Calu3 (cell line): ENCODE data around the gene DDAH1. TPM values are rescaled to one million over a fixed set of nuclear protein-coding genes. Genes with fewer than 3 reads are reported as not detected.
A peak's percentile ranks its signal among the peaks of the same experiment; 100 is the strongest.

Experiments used
- BruUV-seq: library from RNA; stranded (reverse); fragments of 400-500 nt; replicated peaks from 2 replicates; lab custom pipeline; 2021; lab: Mats Ljungman, UMichigan
- CTCF ChIA-PET: fragments of 300-600 bp; sonication (Branson Sonifier 250); formaldehyde crosslinking; loops from one replicate; lab custom pipeline; 2022; ENCODE audit warnings: antibody characterized with exemption; lab: Charles Lee
- DNase-seq: peaks from one replicate; pipeline ENCODE4 v3.0.0; 2022
- H3K27ac Mint-ChIP-seq: one replicate; pipeline ENCODE4 v1.8.0; 2022; ENCODE audit warnings: mixed read lengths; ENCODE audit not compliant: unreplicated experiment
- H3K27me3 Mint-ChIP-seq: one replicate; pipeline ENCODE4 v1.8.0; 2022; ENCODE audit warnings: mixed read lengths; ENCODE audit not compliant: unreplicated experiment
- H3K36me3 Mint-ChIP-seq: one replicate; pipeline ENCODE4 v1.8.0; 2022; ENCODE audit warnings: mild to moderate bottlenecking, moderate library complexity, mixed read lengths; ENCODE audit not compliant: insufficient read depth, unreplicated experiment
- H3K4me1 Mint-ChIP-seq: one replicate; pipeline ENCODE4 v1.8.0; 2022; ENCODE audit warnings: mild to moderate bottlenecking, low read depth, mixed read lengths; ENCODE audit not compliant: unreplicated experiment
- H3K4me3 Mint-ChIP-seq: one replicate; pipeline ENCODE4 v1.8.0; 2022; ENCODE audit warnings: mild to moderate bottlenecking, low read depth, moderate library complexity, mixed read lengths; ENCODE audit not compliant: unreplicated experiment
- H3K9me3 Mint-ChIP-seq: one replicate; pipeline ENCODE4 v1.8.0; 2022; ENCODE audit warnings: low read depth, mixed read lengths; ENCODE audit not compliant: unreplicated experiment
- CTCF ChIP-seq: fragments of 200-600 bp; IDR thresholded peaks from one replicate; pipeline ENCODE4 v1.8.0; 2022; ENCODE audit warnings: antibody characterized with exemption; ENCODE audit not compliant: unreplicated experiment
- intact Hi-C: fragments of 100-400 bp; cut with micrococcal nuclease; formaldehyde crosslinking; loops from one replicate; pipeline ENCODE4 v1.10.0; 2022; ENCODE audit not compliant: unreplicated experiment
- total RNA-seq: library from RNA; stranded (reverse); gene quantifications from 2 replicates; pipeline ENCODE4 v1.2.3, GENCODE V29; 2022

Gene DDAH1
- total RNA-seq, 1 experiment from 2014 or later = 84.1 TPM

- intact Hi-C loops = loop anchor here (2.0 to 5.0 kb wide), 5 partner anchors 57 to 154 kb away; partner anchors contain the start of gene CCN1
- TF ChIP-seq CTCF = no peak
- BruUV-seq = no TSS peak
- CTCF ChIA-PET = interaction anchor here (0.9 kb wide), 1 partner anchor 117 kb away, joined by 3 read pairs; no protein-coding TSS in a partner anchor
- no peak for DNase-seq
- peaks cover 61% of the 10 kb centered on the region for H3K4me1 Mint-ChIP-seq
- H3K9me3 Mint-ChIP-seq = no peaks in the 10 kb centered on the region
- peak overlapping the region; percentile 74 for H3K27ac Mint-ChIP-seq
- peaks cover 59% of the 10 kb centered on the region for H3K36me3 Mint-ChIP-seq
- H3K27me3 Mint-ChIP-seq = no peaks in the 10 kb centered on the region
- peak overlapping the region; percentile 79 for H3K4me3 Mint-ChIP-seq
Measured at GRCh38 chr1:85461216-85461918, 3.6 kb downstream of the DDAH1 start.

- Mint-ChIP-seq H3K4me1 (peaks cover 69% of the 10 kb centered on the region), H3K4me3 (peak overlapping the region; percentile 79), H3K27me3 (no peaks in the 10 kb centered on the region), H3K27ac (peak overlapping the region; percentile 74), H3K36me3 (peaks cover 53% of the 10 kb centered on the region), H3K9me3 (no peaks in the 10 kb centered on the region)
- no TSS peak for BruUV-seq
- intact Hi-C loops = loop anchor here (2.0 to 5.0 kb wide), 5 partner anchors 56 to 153 kb away; partner anchors contain the start of gene CCN1
- CTCF ChIA-PET = interaction anchor here (0.9 to 1.0 kb wide), 2 partner anchors 13 to 116 kb away, joined by 3 read pairs; no protein-coding TSS in a partner anchor
- no peak for TF ChIP-seq CTCF
- DNase-seq = peak; percentile 80
Measured at GRCh38 chr1:85460555-85461088, 4.3 kb downstream of the DDAH1 start.

GRCh38 chr1:85459290-85459689, 5.7 kb downstream of the DDAH1 start:
- intact Hi-C loops = no loop called here
- TF ChIP-seq CTCF = no peak
- Mint-ChIP-seq H3K27me3 (no peaks in the 10 kb centered on the region), H3K4me1 (peaks cover 69% of the 10 kb centered on the region), H3K9me3 (no peaks in the 10 kb centered on the region), H3K27ac (peak overlapping the region; percentile 74), H3K36me3 (peaks cover 39% of the 10 kb centered on the region), H3K4me3 (peak overlapping the region; percentile 79)
- no peak for DNase-seq
- CTCF ChIA-PET = interaction anchor here (0.5 kb wide), 1 partner anchor 183 kb away, joined by 4 read pairs; the partner anchor contains the start of gene BCL10
- no TSS peak for BruUV-seq

- Mint-ChIP-seq H3K27ac (peak overlapping the region; percentile 20), H3K27me3 (no peaks in the 10 kb centered on the region), H3K9me3 (no peaks in the 10 kb centered on the region), H3K4me1 (peaks cover 40% of the 10 kb centered on the region), H3K36me3 (peaks cover 4% of the 10 kb centered on the region), H3K4me3 (no peak overlapping the region)
- intact Hi-C loops = no loop called here
- no peak for TF ChIP-seq CTCF
- CTCF ChIA-PET = no interaction called here
- no peak for DNase-seq
- BruUV-seq = no TSS peak
Measured at GRCh38 chr1:85454214-85454613, 10.7 kb downstream of the DDAH1 start.
